ENCODE measurements around the gene UBAC1. TPM values are rescaled to one million over a fixed set of nuclear protein-coding genes. Genes with fewer than 3 reads are reported as not detected.

The UBAC1 gene
- total RNA-seq, 6 experiments from 2014 or later = 15.2 to 27.0 (median 16.5) TPM

DNA sequence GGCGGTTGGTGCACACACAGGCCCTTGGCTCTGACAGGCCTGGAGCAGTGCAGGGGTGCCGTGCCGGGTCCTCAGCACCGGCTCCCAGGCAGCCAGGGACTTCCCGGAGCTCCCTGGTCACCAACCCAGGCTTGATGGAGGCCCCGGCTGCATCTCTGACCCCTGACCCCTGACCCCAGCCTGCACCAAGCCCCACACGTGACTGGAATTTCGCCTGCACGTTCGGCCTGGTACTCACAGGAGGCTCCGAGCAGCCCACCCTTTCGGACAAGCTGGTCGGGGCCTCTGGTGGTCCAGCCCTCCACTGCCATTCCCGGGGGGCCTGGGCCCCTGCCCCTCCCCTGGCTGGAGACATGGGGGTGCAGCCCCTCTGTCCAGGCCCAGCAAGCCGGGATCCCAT, 25.4 kb upstream of the UBAC1 start:
- Histone ChIP-seq H3K27me3 (no peaks in the 10 kb centered on the region), H3K4me1 (no peaks in the 10 kb centered on the region), H3K9me3 (no peaks in the 10 kb centered on the region), H3K36me3 (no peaks in the 10 kb centered on the region), H3K27ac (no peak overlapping the region), H3K4me3 (no peak overlapping the region)
- WGBS (ENCODE audit: insufficient coverage, low coverage, low lambda C conversion rate, missing lambda C conversion rate) = 20% methylated on average over 1 of the region's 15 CpGs
- intact Hi-C loops (cut with DNase I) = no loop called here
- ATAC-seq (peak in 1 of 4 donors; percentile 3), DNase-seq (no peak)
- TF ChIP-seq, protein P1, sequence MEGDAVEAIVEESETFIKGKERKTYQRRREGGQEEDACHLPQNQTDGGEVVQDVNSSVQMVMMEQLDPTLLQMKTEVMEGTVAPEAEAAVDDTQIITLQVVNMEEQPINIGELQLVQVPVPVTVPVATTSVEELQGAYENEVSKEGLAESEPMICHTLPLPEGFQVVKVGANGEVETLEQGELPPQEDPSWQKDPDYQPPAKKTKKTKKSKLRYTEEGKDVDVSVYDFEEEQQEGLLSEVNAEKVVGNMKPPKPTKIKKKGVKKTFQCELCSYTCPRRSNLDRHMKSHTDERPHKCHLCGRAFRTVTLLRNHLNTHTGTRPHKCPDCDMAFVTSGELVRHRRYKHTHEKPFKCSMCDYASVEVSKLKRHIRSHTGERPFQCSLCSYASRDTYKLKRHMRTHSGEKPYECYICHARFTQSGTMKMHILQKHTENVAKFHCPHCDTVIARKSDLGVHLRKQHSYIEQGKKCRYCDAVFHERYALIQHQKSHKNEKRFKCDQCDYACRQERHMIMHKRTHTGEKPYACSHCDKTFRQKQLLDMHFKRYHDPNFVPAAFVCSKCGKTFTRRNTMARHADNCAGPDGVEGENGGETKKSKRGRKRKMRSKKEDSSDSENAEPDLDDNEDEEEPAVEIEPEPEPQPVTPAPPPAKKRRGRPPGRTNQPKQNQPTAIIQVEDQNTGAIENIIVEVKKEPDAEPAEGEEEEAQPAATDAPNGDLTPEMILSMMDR (IDR thresholded peaks at IDR 0.05) = no peak
- no peak for TF ChIP-seq POLR2A (IDR thresholded peaks at IDR 0.05)

DNA sequence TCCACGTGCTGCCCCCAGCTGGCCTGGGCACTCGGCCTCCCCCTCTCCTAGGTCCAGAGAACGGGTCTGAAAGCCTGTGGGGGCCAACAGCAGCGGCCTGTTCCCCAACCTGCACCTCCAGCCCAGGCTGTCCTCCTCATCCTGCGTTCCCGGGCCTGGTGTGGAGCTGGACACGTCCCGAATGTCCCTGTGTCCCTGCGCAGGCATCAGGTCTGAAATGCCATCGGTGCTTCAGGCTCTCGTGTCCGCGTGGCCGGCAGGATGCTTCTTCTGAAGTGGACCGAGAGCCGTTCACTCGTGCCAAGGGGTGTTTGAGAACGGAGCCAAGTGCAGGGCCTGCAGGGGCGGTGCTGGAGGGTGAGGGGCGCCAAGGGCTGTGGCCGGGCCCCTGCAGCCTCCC, 24.7 kb upstream of the UBAC1 start:
- Histone ChIP-seq H3K36me3 (no peaks in the 10 kb centered on the region), H3K9me3 (no peaks in the 10 kb centered on the region), H3K27ac (no peak overlapping the region), H3K4me3 (no peak overlapping the region), H3K4me1 (no peaks in the 10 kb centered on the region), H3K27me3 (no peaks in the 10 kb centered on the region)
- ATAC-seq (no peak), DNase-seq (no peak)
- intact Hi-C loops (cut with DNase I) = no loop called here
- 92% methylated on average over 14 of the region's 21 CpGs for WGBS (ENCODE audit: insufficient coverage, low coverage, low lambda C conversion rate, missing lambda C conversion rate)
- TF ChIP-seq POLR2A (IDR thresholded peaks at IDR 0.05) = no peak
- TF ChIP-seq, protein P1 (IDR thresholded peaks at IDR 0.05) = no peak

DNA sequence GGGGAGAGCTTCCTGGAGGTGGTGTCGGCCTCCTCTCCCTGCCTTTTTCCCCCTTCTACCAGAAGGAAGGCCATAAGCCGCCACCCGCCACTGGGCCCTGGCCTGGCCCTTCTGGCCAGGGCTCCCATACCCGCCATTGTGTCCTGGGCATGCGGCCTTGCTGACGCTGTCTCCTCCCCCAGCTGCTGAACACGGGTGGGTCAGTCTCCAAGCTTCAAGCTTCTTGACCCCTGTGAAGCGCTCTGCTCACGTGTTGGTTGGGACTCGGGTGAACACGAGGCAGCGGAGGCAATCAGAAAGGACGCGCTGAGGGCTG, 24.2 kb upstream of the UBAC1 start:
- 67% methylated on average over 1 of the region's 14 CpGs for WGBS (ENCODE audit: insufficient coverage, low coverage, low lambda C conversion rate, missing lambda C conversion rate)
- Histone ChIP-seq H3K36me3 (no peaks in the 10 kb centered on the region), H3K27ac (no peak overlapping the region), H3K4me1 (no peaks in the 10 kb centered on the region), H3K9me3 (no peaks in the 10 kb centered on the region), H3K27me3 (no peaks in the 10 kb centered on the region), H3K4me3 (no peak overlapping the region)
- DNase-seq (no peak), ATAC-seq (no peak)
- TF ChIP-seq, protein P1 (IDR thresholded peaks at IDR 0.05) = no peak
- TF ChIP-seq POLR2A (IDR thresholded peaks at IDR 0.05) = no peak
- intact Hi-C loops (cut with DNase I) = no loop called here

DNA sequence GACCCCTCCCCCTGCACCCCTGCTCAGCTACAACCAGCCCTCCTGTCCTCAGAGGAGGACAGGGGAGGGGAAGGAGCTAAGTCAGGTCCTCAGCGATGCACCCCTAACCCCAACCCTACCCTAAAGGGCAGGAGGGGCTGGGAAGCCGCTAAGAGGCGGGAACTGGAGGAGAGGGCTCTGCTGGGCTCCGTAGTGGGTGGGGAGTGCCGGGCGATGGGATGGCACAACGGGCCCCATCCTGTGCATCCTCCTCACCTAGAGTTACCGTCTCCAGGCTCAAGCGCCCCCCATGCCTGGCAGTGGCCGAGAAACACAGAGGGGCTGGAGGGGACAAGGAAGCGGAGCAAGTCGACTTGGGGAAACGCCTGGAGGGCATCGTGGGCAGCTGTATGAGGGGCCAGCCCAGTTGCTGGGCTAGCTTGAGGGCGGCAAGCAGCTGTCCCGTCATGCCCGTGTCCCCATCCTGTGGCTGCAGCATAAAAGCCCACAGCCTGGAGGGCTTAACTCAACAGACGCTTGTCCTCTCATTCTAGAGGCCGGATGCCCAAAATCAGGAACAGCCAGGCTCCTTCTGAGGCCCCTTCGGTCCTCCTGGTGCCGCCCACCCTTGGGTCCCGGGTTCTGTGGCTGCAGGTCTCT, 23.0 kb upstream of the UBAC1 start:
- ATAC-seq (peak in 1 of 4 donors; percentile 15), DNase-seq (no peak)
- H3K36me3 ChIP-seq = no peaks in the 10 kb centered on the region
- H3K4me3 ChIP-seq = no peak overlapping the region
- intact Hi-C loops (cut with DNase I) = no loop called here
- H3K9me3 ChIP-seq = no peaks in the 10 kb centered on the region
- no peaks in the 10 kb centered on the region for H3K27me3 ChIP-seq
- H3K4me1 ChIP-seq = no peaks in the 10 kb centered on the region
- H3K27ac ChIP-seq = no peak overlapping the region
- 81% methylated on average over 4 of the region's 22 CpGs for WGBS (ENCODE audit: insufficient coverage, low coverage, low lambda C conversion rate, missing lambda C conversion rate)
- TF ChIP-seq, protein P1 (IDR thresholded peaks at IDR 0.05) = no peak
- TF ChIP-seq POLR2A (IDR thresholded peaks at IDR 0.05) = no peak
